Ureter (tissue), 1 donor: Measurements from ENCODE around the gene SLC30A1. TPM values are rescaled to one million over a fixed set of nuclear protein-coding genes. Genes with fewer than 3 reads are reported as not detected.
"Not testable (repeated sequence)": the region's sequence is repeated elsewhere in the genome, so short reads cannot be mapped to it uniquely, and the experiment has no call there.

ENCODE experiments used
- DNase-seq: peaks from one replicate; pipeline ENCODE4 v3.0.0-alpha.2; 2020; ENCODE audit warnings: low spot score
- total RNA-seq: library from RNA; stranded (reverse); gene quantifications from one replicate; pipeline ENCODE4 v1.2.4, GENCODE V29; 2023
- donor health status: DM: yes; HTN: yes; CAD: no.

Gene SLC30A1
- total RNA-seq, 1 donor from 2014 or later: 28.9 TPM

DNA sequence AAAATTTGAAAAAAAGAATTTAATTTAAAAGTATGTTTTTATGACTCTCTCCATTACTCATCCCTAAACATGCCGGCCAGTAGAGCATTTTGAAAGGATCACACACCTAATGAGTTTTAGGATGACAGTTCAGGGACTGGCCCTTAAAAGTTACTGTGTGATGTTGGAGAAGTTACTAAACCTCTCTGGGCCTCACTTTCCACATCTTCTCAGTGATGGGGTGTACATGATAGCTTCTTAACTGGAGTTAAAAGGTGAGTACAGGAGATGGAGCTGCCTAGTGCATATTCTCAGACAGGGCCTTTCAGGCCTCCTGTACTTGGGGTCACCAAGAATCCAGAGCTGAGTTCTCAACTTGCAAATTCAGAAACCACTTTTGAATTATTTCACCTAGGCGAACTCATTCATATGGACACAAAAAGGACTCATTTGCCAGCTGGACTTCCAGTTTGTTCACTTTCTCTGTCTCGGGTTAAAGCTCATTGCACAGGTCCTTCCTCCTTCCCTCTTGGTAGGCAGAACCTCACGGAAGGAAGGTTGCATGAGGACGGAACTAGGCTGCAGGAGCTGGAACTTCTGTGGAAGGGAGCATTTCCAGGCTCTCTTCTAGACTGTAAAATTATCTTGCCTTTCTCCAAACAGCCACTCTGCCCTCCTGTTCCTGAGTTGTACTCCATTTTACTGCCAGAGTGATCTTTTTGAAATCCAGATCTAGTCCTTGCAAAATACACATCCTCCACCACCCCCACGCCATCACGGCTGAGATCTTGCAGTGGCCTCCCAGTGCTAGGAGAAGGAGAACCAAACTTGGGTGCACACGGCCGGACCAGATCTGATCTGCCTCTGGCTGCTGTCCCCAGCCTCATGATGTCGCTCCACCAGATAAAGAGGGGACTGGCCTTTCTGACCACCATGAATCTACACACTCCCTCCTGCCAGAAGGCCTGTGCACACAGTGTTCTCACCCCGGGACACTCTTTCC is 4.3 kb upstream of the SLC30A1 start:
- DNase-seq: no peak

DNA sequence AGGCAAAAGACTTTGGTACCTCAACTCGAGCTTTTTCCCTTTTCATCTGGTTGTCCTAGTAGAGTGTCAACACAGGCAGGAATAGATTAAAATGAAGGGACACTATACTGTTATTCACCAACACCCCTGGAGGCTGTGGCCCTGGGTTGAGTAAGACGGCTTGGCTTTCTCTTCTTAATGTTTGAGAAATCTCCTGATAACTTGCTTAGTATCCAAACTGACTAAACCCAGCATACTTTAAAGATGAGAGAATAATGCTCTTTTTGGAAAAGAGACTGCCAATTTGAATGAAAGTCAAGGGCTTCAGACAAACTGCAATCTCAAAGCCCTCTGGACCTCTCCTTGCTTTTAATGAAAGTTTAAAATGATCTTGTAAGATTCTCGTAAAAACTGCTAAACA is 2.6 kb upstream of the SLC30A1 start:
- DNase-seq: no peak

DNA sequence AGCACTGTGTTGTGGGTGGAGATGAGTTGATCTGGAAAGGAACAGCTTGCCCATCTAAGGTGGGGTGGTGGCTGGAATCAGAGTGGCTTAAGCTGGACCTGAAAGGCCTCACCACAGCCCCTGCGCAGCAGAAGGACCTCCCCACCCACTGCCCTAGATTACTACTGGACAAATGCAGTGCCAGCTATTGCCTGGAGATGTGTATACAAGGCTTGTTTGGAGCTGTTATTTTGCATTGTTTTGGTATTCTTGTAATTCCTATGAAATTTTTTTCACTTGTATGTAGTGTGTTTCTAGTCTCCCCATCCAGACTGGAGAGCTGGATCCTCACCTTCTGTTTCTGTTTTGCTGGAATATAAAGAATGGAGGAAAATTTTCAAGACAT is 1.3 kb upstream of the SLC30A1 start:
- no peak for DNase-seq

DNA sequence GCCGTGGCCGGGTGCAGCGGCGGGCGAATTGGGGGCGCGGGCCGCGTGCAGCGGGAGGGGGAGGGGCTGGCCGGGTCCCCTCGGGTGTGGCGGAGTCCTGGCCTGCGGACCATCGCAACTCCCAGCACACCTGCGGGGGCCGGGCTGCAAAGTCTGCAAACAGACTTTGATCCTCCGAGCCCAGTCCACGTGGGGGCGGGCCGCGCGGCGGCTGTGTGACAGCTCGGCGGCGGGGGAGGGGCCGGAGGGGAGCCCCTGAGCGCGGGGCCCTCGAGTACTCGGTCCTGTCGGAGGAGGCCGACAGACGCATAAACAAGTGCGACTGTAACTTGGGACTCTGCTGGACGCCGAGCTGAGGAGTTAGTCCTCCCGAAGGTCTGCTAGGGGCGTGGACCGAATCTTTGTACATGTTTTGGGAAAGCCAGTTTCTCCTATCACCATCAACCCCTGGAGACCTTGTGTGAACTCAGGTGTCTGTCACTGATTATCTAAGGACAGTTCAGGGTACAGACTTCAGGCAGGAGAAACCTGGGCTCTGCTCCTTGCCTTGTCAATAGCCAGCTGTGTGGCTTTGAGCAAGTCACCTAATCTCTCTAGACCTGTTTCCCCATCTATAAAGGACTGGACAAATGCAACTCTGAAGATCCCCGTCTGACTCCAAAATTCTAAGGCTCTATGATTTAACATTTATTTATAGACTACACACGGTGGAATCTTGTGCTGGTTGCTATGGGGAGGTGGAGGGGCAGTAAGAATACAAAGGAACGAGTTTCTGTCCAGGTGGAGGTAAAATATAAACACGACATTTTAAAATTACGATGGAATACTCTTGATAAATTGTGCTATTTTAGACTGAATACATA is 710 bp upstream of the SLC30A1 start:
- no peak for DNase-seq

DNA sequence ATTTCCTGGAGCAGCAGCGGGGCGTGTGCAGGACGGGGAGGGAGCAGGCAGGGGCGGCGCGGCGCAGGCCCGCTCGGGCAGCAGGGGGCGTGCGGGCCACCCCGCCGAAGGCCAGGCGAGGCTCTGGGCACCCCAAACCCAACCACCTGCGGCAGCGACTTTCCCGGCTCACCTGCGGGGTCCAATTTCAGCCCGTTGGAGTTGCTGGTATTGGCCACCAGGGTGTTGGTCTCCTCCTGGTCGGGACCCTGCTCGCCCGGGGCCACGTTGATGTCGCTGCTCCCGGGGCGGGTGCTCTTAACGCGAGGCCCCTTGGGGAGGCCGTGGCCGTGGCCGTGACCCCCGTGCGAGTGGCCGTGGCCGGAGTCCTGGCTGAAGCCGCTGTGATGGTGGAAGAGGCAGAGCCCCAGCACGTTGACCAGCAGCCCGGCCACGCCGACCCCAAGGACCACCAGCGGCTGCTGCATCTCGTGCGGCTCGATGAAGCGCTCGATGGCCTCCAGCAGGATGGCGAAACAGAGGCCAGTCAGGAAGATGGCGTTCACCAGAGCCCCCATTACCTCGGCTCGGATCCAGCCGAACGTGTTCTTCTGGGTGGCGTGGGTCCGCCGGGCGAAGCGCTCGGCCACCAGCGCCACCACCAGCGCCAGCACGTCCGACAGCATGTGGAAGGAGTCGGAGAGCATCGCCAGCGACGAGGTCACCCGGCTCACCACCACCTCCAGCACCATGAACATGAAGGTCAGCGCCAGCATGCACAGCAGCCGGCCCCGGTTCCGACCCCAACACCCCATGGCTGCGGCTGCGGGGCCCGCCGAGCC is 932 bp downstream of the SLC30A1 start:
- peak; percentile 81 for DNase-seq

DNA sequence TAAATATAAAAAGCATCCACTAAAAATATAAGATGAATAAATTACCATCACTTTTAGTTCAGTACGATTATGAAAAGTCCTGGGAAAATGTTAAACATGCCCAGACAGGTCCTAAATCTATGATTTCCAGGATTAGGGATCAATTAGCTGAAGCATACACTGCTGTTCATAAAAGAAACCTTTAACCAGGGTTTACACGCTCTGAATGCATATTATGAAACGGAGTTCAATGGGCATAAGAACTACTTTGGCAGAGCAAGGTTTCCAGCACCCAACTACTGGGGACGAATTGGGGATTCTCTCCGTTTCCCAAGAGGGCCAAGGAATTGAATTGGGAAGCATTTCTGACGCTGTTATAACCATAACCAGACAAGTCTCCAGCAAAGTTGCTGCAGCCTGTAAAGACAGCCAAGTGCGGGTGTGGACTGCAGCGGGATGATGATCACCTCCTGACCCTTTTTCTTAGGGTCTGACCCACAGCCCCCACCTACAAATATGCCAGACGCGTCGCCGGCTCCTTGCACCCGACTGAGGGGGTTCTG is 1.6 kb downstream of the SLC30A1 start:
- DNase-seq: no peak

DNA sequence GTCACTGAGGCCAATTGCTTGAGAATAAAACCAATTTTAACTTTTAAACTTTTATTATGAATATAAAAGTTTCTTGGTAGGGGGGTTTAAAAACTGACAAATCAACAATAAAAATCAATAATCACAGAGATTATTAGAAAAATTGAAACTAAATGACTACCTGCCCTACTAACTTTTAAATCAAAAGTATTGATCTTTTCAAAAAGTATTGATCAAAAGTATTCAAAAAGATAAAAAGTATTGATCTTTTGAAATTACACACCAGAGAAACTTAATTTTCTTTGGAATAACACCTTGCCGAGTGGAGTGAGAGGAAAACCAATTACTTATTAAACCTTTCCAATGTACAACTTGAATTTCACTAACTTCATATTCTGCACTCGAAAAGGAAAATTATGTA is 2.2 kb downstream of the SLC30A1 start:
- DNase-seq: no peak

DNA sequence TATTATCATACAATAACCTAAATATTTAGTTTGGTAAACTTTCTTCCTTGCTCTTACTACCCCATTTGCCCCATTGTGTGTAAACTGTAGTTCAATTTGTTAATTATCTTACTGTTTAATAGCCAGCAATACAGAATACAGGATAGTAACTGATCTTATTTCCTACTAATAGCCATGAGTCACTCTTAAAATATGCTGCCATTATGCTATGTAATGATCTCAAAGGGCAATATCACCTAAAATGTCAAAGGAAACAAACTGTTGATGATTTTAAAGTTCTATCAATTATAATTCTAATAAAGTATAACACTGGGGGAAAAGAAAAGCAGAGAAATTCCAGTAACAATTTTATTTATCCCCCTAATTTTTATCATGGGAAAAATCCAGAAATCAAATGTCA is 4.3 kb downstream of the SLC30A1 start:
- no peak for DNase-seq

DNA sequence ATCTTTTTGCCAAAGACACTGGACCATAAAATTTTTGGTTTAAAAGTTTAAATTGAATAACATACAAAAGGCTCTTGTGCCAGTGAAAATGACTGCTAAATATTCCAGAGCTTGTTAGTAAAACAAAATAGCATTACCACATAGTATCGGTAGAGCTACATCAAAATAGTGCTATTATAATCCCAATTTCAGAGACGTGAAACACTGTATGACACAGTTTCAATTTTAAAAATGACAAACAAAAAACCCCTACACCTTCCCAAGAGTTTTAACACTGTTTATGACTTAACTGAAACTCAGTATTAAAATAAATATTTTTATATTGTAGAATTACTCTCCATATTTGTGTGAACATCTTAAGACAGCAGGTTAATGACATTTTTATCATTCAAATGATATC is 7.0 kb downstream of the SLC30A1 start:
- DNase-seq: no peak

DNA sequence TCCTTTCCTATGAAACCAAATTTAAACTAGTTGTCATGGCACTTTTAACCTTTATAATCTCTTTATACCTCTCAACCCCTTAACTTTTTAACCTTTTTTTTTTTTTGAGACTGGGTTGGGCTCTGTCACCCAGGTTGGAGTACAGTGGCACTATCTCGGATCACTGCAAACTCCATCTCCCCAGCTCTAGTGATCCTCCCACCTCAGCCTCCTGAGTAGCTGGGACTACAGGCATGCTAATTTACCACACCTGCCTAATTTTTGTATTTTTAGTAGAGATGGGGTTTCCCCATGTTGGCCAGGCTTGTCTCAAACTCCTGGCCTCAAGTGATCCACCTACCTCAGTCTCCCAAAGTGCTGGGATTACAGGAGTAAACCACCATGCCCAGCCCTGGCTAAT is 8.6 kb downstream of the SLC30A1 start:
- DNase-seq: not testable (repeated sequence)

DNA sequence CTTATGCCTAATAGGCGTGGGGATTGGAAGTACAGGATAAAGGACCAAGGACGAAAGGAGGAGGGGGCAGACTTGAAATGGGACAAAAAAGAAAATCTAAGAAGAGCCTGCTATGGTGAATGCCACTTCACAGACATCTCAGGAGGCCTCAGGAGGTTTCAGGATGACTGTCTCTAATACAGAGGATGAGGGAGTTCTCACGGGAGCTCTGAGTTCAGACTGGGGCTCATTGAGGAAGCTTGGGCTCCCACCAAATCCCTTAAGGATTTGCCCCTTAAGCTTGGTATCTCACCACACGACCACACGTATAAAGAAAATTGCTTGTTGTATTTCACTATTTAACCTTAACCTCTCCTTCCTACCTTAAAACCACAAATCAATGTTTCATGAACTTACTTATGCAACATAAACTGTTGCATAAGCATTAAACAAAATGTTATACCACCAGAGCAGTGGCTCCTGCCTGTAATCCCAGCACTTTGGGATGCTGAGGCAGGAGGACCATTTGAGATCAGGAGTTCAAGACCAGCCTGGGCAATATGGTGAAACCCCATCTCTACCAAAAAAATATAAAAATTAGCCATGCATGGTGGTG is 12.4 kb downstream of the SLC30A1 start:
- no peak for DNase-seq

DNA sequence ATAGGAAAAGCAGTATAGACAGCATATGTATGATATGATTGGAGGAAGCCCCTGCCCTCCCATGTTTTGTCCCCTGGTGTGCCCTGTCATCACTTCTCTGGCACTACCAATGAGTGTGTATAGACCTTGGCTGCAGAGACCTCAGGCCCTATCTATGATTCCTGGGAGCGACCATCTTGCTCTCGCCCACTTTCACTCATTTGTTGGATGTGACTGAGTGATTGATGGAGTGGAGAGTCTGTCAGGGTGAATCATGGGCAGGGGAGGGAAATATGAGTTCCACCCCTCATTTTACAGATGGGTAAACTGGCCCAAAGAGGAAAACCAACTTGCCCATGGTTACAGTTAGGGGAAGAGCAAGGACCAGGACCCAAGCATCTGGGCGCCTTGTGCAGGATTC is 14.9 kb downstream of the SLC30A1 start:
- no peak for DNase-seq

DNA sequence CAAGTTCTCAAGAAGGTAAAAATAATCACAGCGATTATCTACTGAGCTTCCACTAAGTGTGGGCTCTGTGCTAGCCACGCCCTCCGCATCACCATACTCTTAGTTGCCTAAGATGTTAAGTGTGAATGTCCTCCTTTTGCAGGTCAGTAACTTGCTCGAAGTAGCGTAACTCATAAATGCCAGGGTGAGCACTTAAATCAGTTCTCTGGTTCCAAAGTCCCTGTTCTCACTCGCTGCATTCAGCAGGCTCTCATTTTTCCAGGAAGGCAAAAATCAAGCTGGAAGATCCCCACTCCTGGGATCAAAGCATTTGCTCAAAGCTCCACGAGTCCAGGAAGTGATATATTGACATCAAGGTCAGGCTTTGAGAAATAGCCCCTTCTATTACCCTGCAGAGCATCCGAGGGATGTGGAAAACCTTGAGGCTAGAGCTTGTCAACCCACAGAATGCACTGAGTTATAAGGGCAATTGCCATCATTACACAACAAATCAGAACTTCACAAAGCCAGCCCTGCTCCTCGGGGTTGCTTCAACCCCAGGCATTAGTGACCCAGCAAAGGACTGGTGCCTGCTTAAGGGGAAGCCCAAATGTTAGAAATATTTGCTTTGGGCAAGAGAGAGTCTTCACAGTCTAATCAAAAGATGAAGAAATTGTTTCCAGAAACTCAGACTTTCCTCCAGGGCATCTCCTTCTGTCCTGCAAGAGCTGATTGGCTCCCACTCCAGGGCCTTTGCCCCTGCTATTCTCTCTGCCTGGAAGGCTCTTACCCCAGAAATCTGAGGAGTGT is 19.5 kb downstream of the SLC30A1 start:
- no peak for DNase-seq

DNA sequence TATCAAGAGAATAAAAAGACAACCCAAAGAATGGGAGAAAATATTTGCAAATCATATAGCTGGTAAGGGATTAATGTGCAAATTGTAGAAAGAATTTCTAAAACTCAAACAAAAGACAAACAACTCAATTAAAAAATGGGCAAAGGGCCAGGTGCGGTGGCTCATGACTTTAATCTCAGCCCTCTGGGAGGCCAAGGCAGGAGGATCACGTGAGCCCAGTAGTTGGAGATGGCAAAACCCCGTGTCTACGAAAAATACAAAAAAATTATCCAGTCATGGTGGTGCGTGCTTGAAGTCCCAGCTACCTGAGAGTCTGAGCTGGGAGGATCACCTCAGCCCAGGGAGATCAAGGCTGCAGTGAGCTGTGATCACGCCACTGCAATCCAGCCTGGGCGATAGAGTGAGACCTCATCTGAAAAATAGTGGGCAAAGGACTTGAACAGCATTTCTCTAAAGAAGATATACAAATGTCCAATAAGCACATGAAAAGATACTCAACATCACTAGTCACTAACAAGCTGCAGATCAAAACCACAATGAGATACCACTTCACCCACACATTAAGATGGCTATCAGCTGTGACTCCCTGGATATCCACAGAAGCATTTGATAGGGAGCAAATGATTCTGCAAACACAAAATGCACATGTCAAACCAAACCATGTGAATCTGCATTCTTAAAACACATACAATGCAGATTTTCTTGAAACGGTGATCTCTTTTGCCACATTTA is 20.9 kb downstream of the SLC30A1 start:
- no peak for DNase-seq

DNA sequence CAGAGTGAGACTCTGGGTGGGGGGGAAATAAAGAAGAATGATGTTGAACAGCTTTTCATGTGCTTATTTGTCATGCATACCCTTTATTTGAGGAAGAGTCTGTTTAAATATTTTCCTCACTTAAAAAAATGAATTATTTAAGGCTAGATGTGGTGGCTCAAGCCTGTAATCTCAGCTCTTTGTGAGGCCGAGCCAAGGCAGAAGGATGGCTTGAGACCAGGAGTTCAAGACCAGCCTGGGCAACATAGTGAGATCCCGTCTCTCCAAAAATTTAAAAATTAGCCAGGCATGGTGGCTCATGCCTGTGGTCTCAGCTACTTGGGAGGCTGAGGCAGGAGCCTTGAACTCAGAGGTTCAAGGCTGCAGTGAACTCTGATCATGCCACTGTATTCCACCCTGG is 25.4 kb downstream of the SLC30A1 start:
- DNase-seq: no peak

DNA sequence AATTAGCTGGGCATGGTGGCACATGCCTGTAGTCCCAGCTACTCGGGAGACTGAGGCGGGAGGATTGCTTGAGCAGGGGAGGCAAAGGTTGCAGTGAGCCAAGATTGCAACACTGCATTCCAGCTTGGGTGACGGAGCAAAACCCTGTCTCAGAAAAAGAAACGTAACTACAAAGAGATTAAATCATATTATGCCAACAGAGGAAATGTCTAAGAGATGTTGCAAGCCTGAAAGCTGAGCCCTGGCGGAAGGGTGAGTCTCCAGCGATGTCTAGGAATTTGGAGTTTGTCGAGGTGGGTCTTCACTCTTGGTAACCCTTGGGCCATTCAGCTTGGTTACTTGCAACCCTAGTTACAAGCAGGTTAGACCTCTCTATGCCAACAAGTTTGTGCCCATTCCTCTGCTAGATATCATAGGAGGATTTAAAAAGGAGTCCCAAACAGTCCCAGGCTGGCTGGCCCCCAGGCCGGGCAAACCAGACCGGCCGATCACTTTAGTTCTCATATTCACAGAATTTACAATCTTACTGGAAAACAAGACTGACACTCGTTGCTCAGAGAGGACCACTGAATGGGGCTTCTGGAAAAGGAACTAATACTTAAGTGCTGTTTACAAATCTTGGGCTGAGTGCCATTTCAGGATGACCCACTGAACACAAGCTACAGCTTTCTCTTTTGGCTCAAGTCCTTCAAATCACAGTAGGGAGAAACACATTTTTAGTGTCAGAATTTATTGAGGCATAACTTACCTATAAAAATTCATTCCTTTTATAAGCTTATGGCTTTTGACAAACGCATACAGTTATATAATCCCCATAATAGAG is 27.1 kb downstream of the SLC30A1 start:
- DNase-seq: peak; percentile 55

DNA sequence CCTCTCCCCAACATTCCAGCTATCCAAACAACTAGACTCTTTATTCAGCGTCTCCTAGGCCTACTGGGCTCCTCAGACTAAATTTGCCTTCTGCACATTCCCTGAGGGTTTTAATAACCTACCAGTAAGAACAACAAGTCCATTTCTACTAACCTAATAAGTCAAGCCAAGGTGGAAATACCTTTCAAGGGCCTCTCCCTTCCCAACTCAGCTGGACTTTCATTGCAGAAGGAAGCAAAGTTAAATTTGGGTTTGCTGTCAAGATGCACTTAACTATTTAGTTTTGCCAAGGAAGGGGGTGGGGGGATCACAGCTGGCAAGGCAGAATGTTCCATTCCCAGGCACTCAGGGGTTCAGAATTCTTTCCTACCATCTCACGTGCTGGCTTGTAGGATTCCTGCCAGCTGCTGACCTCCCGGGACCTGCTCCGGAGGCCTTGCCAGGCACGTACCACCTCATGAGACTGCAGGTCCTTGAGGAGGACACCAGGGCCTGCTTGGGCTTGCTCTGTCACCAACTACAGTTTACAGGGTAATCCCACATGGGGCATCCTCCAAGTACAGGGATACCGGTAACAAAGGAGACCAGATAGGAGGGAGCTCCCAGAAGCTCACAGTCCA is 29.8 kb downstream of the SLC30A1 start:
- peak; percentile 62 for DNase-seq
